HUES48 (cell line): ENCODE data around the gene TTC32.

Source experiments
- H3K27ac ChIP-seq: one replicate; pipeline ENCODE4 v1.7.0; 2013; ENCODE audit warnings: low read depth, low read length, inconsistent platforms
- H3K27me3 ChIP-seq: 2 replicates; pipeline ENCODE4 v1.6.1; 2013; ENCODE audit warnings: mild to moderate bottlenecking, low read length; ENCODE audit not compliant: control insufficient read depth, insufficient read depth
- H3K36me3 ChIP-seq: 2 replicates; pipeline ENCODE4 v1.6.1; 2013; ENCODE audit warnings: low read length; ENCODE audit not compliant: control insufficient read depth, insufficient read depth
- H3K4me1 ChIP-seq: 2 replicates; pipeline ENCODE4 v1.6.1; 2013; ENCODE audit warnings: mild to moderate bottlenecking, low read length; ENCODE audit not compliant: control insufficient read depth, insufficient read depth
- H3K4me3 ChIP-seq: 2 replicates; pipeline ENCODE4 v1.5.1; 2013; ENCODE audit warnings: mild to moderate bottlenecking, low read depth, low read length
- H3K9ac ChIP-seq: 2 replicates; pipeline ENCODE4 v1.6.1; 2013; ENCODE audit warnings: mild to moderate bottlenecking, low read depth, low read length, moderate library complexity
- H3K9me3 ChIP-seq: 2 replicates; pipeline ENCODE4 v1.6.1; 2013; ENCODE audit warnings: low read length; ENCODE audit not compliant: control insufficient read depth, insufficient read depth

Gene TTC32

DNA sequence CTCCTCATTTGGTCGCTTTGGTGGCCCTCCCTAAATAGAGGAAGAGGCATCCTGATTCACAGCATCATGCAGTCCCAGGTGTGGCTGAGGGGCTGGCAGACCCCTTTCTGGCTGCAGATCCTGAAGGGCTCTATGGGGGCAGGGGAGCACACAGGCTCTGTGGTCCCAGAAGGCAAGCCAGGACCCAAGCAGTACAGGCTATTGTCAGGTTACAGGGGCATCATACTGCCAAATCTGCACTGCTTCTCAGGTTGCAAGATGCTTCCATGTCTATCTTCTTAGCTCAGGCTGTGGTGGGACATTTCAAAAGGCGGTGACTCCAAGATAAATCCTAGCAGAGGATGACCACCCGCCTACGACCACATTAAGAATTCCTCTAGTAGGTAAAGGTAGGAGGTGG is 54.3 kb downstream of the TTC32 start:
- Histone ChIP-seq H3K27ac (no peak overlapping the region), H3K9ac (no peak overlapping the region), H3K27me3 (no peaks in the 10 kb centered on the region)

More for the DNA sequence above, 54.3 kb downstream of the TTC32 start:
- Histone ChIP-seq H3K9me3 (no peaks in the 10 kb centered on the region), H3K4me3 (no peak overlapping the region), H3K4me1 (no peaks in the 10 kb centered on the region), H3K36me3 (no peaks in the 10 kb centered on the region)
